Ishikawa (cell line): ENCODE measurements around the gene CAMTA1.

ENCODE experiments used
- CEBPB ChIP-seq: IDR thresholded peaks from 2 replicates; pipeline ENCODE4 v1.6.1; 2012
- CREB1 ChIP-seq: IDR thresholded peaks from 2 replicates; pipeline ENCODE4 v1.6.1; 2012; ENCODE audit warnings: low read depth
- EP300 ChIP-seq: IDR thresholded peaks from 2 replicates; pipeline ENCODE4 v1.6.1; 2012; ENCODE audit warnings: borderline replicate concordance
- NFIC ChIP-seq: IDR thresholded peaks from 2 replicates; pipeline ENCODE4 v1.6.1; 2012
- RAD21 ChIP-seq: IDR thresholded peaks from 2 replicates; pipeline ENCODE4 v1.6.1; 2012; ENCODE audit warnings: low read depth
- TAF1 ChIP-seq: IDR thresholded peaks from 2 replicates; pipeline ENCODE4 v1.6.1; 2012; ENCODE audit warnings: low read depth, mild to moderate bottlenecking
- TCF12 ChIP-seq: IDR thresholded peaks from 2 replicates; pipeline ENCODE4 v1.6.1; 2012; ENCODE audit warnings: low read depth
- YY1 ChIP-seq: IDR thresholded peaks from 2 replicates; pipeline ENCODE4 v1.6.1; 2012; ENCODE audit warnings: low read depth
- ZBTB7A ChIP-seq: IDR thresholded peaks from 2 replicates; pipeline ENCODE4 v1.6.1; 2012; ENCODE audit warnings: low read depth
- TF ChIP-seq, protein P1 (sequence below): IDR thresholded peaks from 2 replicates; pipeline ENCODE4 v1.6.1; 2012; ENCODE audit warnings: low read depth, mild to moderate bottlenecking
- TF ChIP-seq, protein P2 (sequence below): IDR thresholded peaks from 2 replicates; pipeline ENCODE4 v1.6.1; 2012
- TF ChIP-seq, protein P3 (sequence below): IDR thresholded peaks from 2 replicates; pipeline ENCODE4 v1.6.1; 2012

DNA sequence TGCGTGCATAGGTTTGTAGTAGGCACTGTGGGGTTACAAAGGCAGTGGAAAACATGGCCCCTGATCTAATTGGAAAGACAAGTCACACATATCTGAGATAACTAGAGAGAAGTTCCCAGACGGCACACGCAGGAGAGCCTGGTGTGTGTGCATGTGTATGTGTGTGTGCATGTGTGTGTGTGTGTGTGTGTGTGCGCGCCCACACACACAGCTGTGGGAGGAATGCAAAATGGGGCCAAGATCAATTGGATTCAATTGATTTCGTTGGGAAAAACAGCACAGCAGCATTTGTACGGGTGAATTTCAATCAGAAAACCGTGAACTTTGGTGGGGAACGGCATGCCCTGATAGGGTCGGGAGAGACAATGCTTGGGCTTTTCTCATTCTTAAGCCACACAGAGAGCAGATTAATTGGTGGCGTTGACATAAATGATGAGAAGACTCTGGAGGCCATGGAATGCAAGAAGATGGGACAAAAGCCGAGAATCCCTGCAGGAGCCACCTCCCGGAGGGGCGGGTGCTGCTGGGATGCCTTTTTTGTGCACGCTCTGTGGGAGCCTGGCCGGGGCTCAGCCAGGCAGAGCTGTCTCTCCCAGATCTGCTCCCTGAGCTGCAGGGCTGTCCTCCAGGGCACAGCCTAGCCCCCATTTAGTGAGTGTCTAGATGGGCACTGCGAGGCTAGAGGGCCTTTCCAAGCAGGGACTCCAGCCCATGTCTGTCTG lies 322.0 kb downstream of the CAMTA1 start:
- TF ChIP-seq TAF1 (no peak), CEBPB (no peak), RAD21 (no peak), TCF12 (no peak), NFIC (no peak), YY1 (no peak), ZBTB7A (no peak), EP300 (no peak), CREB1 (no peak)
- TF ChIP-seq, protein P1, sequence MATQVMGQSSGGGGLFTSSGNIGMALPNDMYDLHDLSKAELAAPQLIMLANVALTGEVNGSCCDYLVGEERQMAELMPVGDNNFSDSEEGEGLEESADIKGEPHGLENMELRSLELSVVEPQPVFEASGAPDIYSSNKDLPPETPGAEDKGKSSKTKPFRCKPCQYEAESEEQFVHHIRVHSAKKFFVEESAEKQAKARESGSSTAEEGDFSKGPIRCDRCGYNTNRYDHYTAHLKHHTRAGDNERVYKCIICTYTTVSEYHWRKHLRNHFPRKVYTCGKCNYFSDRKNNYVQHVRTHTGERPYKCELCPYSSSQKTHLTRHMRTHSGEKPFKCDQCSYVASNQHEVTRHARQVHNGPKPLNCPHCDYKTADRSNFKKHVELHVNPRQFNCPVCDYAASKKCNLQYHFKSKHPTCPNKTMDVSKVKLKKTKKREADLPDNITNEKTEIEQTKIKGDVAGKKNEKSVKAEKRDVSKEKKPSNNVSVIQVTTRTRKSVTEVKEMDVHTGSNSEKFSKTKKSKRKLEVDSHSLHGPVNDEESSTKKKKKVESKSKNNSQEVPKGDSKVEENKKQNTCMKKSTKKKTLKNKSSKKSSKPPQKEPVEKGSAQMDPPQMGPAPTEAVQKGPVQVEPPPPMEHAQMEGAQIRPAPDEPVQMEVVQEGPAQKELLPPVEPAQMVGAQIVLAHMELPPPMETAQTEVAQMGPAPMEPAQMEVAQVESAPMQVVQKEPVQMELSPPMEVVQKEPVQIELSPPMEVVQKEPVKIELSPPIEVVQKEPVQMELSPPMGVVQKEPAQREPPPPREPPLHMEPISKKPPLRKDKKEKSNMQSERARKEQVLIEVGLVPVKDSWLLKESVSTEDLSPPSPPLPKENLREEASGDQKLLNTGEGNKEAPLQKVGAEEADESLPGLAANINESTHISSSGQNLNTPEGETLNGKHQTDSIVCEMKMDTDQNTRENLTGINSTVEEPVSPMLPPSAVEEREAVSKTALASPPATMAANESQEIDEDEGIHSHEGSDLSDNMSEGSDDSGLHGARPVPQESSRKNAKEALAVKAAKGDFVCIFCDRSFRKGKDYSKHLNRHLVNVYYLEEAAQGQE = no peak
- TF ChIP-seq, protein P2, sequence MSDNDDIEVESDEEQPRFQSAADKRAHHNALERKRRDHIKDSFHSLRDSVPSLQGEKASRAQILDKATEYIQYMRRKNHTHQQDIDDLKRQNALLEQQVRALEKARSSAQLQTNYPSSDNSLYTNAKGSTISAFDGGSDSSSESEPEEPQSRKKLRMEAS = no peak
- TF ChIP-seq, protein P3, sequence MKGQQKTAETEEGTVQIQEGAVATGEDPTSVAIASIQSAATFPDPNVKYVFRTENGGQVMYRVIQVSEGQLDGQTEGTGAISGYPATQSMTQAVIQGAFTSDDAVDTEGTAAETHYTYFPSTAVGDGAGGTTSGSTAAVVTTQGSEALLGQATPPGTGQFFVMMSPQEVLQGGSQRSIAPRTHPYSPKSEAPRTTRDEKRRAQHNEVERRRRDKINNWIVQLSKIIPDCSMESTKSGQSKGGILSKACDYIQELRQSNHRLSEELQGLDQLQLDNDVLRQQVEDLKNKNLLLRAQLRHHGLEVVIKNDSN = no peak
